ENCODE data around the gene FBP2. TPM values are rescaled to one million over a fixed set of nuclear protein-coding genes. Genes with fewer than 3 reads are reported as not detected.
A peak's percentile ranks its signal among the peaks of the same experiment; 100 is the strongest.

Gene FBP2
- total RNA-seq, 2 donors from 2014 or later = 0.49 TPM; not detected in 1

DNA sequence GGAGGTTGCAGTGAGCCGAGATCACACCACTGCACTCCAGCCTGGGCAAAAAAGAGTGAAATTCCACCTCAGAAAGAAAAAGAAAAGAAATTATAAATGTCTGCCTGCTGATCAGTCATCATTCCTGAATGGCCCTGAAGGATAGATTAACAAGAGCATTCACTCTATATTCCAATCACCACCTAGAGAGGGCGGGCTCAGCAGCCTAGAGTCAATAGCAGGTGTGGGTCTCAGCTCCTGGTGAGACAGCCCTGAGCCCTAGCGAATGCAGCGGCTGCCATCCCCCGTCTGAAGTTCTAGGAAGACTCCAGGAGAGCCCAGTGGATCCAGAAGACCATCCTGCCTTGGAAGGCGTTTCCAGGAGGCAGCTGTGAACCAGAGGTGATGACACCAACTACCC lies 33.7 kb upstream of the FBP2 start:
- H3K27me3 ChIP-seq (replicated peaks; ENCODE audit: insufficient read depth) = no peaks in the 10 kb centered on the region
- ATAC-seq (ENCODE audit: insufficient number of reproducible peaks, low FRiP score, low read depth) = no peak
- peaks cover 0 to 12% of the 10 kb centered on the region in 2 donors for H3K4me1 ChIP-seq (ENCODE audit: control insufficient read depth in 1 of 2, low read depth in 2 of 2)
- no peaks in the 10 kb centered on the region for H3K36me3 ChIP-seq
- H3K4me3 ChIP-seq = no peak overlapping the region
- no peaks in the 10 kb centered on the region for H3K9me3 ChIP-seq
- TF ChIP-seq, protein P1, sequence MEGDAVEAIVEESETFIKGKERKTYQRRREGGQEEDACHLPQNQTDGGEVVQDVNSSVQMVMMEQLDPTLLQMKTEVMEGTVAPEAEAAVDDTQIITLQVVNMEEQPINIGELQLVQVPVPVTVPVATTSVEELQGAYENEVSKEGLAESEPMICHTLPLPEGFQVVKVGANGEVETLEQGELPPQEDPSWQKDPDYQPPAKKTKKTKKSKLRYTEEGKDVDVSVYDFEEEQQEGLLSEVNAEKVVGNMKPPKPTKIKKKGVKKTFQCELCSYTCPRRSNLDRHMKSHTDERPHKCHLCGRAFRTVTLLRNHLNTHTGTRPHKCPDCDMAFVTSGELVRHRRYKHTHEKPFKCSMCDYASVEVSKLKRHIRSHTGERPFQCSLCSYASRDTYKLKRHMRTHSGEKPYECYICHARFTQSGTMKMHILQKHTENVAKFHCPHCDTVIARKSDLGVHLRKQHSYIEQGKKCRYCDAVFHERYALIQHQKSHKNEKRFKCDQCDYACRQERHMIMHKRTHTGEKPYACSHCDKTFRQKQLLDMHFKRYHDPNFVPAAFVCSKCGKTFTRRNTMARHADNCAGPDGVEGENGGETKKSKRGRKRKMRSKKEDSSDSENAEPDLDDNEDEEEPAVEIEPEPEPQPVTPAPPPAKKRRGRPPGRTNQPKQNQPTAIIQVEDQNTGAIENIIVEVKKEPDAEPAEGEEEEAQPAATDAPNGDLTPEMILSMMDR (IDR thresholded peaks at IDR 0.05) = no peak
- H3K27ac ChIP-seq = no peak overlapping the region
- DNase-seq (ENCODE audit: low spot score) = no peak

DNA sequence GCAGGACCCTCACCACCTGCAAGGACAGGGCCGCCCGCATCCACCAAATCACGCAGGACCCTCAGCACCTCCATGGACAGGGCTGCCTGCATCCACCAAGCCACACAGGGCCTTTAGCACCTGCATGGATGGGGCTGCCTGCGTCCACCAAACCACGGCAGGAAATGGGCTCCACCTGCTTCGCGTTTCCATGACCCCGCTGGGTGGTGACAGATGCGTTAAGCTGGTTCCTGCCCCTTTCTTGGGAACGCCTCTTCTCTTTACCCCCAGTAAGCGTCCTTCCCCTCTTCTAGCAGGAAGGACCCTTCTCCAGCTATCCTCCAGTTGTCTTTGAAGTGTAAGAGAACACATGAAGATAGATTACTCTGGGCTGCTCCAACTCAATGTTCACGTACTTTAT lies 32.2 kb upstream of the FBP2 start:
- DNase-seq (ENCODE audit: low spot score) = no peak
- H3K4me1 ChIP-seq (ENCODE audit: control insufficient read depth in 1 of 2, low read depth in 2 of 2) = peaks cover 0 to 12% of the 10 kb centered on the region in 2 donors
- no peaks in the 10 kb centered on the region for H3K36me3 ChIP-seq
- TF ChIP-seq, protein P1 (IDR thresholded peaks at IDR 0.05) = no peak
- no peak overlapping the region for H3K27ac ChIP-seq
- no peak overlapping the region for H3K4me3 ChIP-seq
- H3K9me3 ChIP-seq = no peaks in the 10 kb centered on the region
- ATAC-seq (ENCODE audit: insufficient number of reproducible peaks, low FRiP score, low read depth) = no peak
- H3K27me3 ChIP-seq (replicated peaks; ENCODE audit: insufficient read depth) = no peaks in the 10 kb centered on the region

DNA sequence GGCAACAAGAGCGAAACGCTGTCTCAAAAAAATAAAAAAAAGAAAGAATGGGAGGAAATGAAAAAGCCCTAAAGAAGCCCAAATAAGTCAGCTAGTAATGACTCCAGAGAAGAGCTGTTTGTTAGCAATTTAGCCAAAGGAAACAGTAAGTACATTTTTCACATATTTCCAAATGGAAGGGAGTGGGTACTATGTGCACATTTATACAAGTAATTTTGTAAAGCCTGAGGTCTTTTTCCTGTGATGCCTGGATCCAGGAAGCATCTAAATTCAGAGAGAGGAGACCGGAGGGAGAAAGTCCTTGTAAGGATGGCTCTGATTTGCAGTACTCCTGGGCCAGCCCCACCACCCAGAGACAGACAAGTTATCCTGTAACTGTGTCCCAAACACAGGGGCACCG lies 31.0 kb upstream of the FBP2 start:
- TF ChIP-seq, protein P1 (IDR thresholded peaks at IDR 0.05) = no peak
- DNase-seq (ENCODE audit: low spot score) = no peak
- H3K4me3 ChIP-seq = peak overlapping the region; percentile 28

DNA sequence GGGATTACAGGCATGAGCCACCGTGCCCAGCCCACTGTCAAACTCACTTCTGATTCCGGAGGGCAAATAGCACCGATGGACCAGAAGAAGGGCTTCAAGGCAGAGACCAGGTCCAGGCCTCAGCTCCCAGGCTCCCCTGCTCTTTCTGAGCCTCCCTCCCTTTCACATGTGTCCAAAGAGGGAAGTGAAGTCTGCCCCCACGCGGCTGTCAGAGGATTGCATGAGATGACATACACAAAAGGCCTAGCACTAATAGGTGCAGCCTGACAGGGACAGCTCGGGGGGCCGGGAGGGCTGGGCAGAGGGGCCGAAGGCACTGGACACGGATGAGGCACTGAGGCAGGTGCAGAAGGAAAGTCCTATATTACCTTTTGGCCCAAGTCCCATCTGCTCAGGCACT lies 29.6 kb upstream of the FBP2 start:
- no peaks in the 10 kb centered on the region for H3K36me3 ChIP-seq
- H3K4me1 ChIP-seq (ENCODE audit: control insufficient read depth in 1 of 2, low read depth in 2 of 2) = peaks cover 3 to 25% of the 10 kb centered on the region in 2 donors
- H3K4me3 ChIP-seq = no peak overlapping the region
- no peak for DNase-seq (ENCODE audit: low spot score)
- H3K9me3 ChIP-seq = no peaks in the 10 kb centered on the region
- no peak overlapping the region for H3K27ac ChIP-seq
- H3K27me3 ChIP-seq (replicated peaks; ENCODE audit: insufficient read depth) = no peaks in the 10 kb centered on the region
- ATAC-seq (ENCODE audit: insufficient number of reproducible peaks, low FRiP score, low read depth) = no peak
- TF ChIP-seq, protein P1 (IDR thresholded peaks at IDR 0.05) = no peak

More for the DNA sequence above, 31.0 kb upstream of the FBP2 start:
- no peak for ATAC-seq (ENCODE audit: insufficient number of reproducible peaks, low FRiP score, low read depth)
- no peaks in the 10 kb centered on the region for H3K36me3 ChIP-seq
- peaks cover 0 to 12% of the 10 kb centered on the region in 2 donors for H3K4me1 ChIP-seq (ENCODE audit: control insufficient read depth in 1 of 2, low read depth in 2 of 2)
- H3K9me3 ChIP-seq = no peaks in the 10 kb centered on the region
- H3K27ac ChIP-seq = peak overlapping the region; percentile 10 to 38
- H3K27me3 ChIP-seq (replicated peaks; ENCODE audit: insufficient read depth) = no peaks in the 10 kb centered on the region

DNA sequence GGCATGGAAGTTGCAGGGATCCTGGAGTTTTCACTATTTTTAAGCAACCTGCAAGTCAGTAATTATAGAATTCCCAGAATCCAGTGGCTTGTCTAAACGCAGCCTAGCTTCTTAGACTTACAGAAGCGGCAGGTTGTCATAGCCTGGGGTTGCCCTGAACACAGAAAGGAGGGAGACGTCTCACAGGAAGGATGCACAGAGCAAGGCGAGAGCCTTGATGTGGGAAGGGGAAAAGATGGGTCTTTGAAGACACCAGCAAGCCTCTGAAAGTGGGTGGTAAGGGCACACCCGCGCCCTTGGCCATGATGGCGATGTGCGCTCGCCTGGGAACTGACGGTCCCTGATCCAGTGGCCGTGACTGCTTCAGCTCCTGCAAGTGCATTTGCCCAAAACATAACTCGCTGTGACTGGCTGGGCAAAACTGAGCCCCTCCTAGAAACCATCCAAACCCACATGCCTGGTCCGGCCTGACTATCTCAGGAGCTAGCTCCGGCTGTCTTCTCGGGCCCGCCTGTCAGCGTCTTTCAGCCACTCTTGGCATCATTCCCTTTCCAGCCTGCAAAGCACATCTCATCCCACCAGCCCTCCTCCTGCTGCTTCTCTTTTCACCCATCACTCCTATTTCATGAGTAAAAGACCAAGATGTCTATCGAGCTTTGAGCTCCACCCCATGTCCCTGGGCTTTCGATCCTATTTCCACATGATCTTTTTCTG lies 28.6 kb upstream of the FBP2 start:
- Histone ChIP-seq H3K36me3 (no peaks in the 10 kb centered on the region), H3K27ac (no peak overlapping the region), H3K4me3 (no peak overlapping the region), H3K4me1 (ENCODE audit: control insufficient read depth in 1 of 2, low read depth in 2 of 2) (peaks cover 3 to 25% of the 10 kb centered on the region in 2 donors), H3K9me3 (no peaks in the 10 kb centered on the region), H3K27me3 (replicated peaks; ENCODE audit: insufficient read depth) (no peaks in the 10 kb centered on the region)
- no peak for ATAC-seq (ENCODE audit: insufficient number of reproducible peaks, low FRiP score, low read depth)
- TF ChIP-seq, protein P1 (IDR thresholded peaks at IDR 0.05) = no peak
- DNase-seq (ENCODE audit: low spot score) = no peak

Measured in thoracic aorta (tissue), 2 donors.